Mesendoderm (in vitro differentiated cells): ENCODE measurements around the gene DCAF7.

Experiments
- DNase-seq: peaks from one replicate; pipeline ENCODE4 v3.0.0; 2013
- H2AK5ac ChIP-seq: 2 replicates; pipeline ENCODE4 v1.6.1; 2013; ENCODE audit warnings: low read length, inconsistent platforms
- H2BK120ac ChIP-seq: 2 replicates; pipeline ENCODE4 v1.6.1; 2013; ENCODE audit warnings: low read depth, mild to moderate bottlenecking, low read length, moderate library complexity, mixed read lengths
- H2BK15ac ChIP-seq: replicated peaks from 2 replicates; pipeline ENCODE4 v1.6.1; 2013; ENCODE audit warnings: low read depth, mild to moderate bottlenecking, moderate library complexity
- H2BK5ac ChIP-seq: 2 replicates; pipeline ENCODE4 v1.6.1; 2013; ENCODE audit warnings: low read length, inconsistent platforms
- H3K18ac ChIP-seq: 2 replicates; pipeline ENCODE4 v1.6.1; 2013; ENCODE audit warnings: mild to moderate bottlenecking, low read length, mixed read lengths
- H3K23ac ChIP-seq: one replicate; pipeline ENCODE4 v1.6.1; 2013; ENCODE audit warnings: low read length
- H3K27ac ChIP-seq: 2 replicates; pipeline ENCODE4 v1.5.1; 2013; ENCODE audit warnings: low read depth, mild to moderate bottlenecking, inconsistent platforms, low read length, moderate library complexity
- H3K27me3 ChIP-seq: 2 replicates; pipeline ENCODE4 v1.6.1; 2013; ENCODE audit warnings: low read length, control low read depth, mild to moderate bottlenecking, inconsistent platforms; ENCODE audit not compliant: insufficient read depth, poor library complexity
- H3K36me3 ChIP-seq: 2 replicates; pipeline ENCODE4 v1.6.1; 2013; ENCODE audit warnings: low read length, inconsistent platforms; ENCODE audit not compliant: control insufficient read depth, insufficient read depth
- H3K4ac ChIP-seq: one replicate; pipeline ENCODE4 v1.6.1; 2013; ENCODE audit warnings: low read depth, mild to moderate bottlenecking, low read length, moderate library complexity
- H3K4me1 ChIP-seq: 2 replicates; pipeline ENCODE4 v1.6.1; 2013; ENCODE audit warnings: low read depth, low read length, inconsistent platforms; ENCODE audit not compliant: control insufficient read depth
- H3K4me2 ChIP-seq: 2 replicates; pipeline ENCODE4 v1.6.1; 2013; ENCODE audit warnings: low read length
- H3K4me3 ChIP-seq: 2 replicates; pipeline ENCODE4 v1.5.1; 2013; ENCODE audit warnings: mild to moderate bottlenecking, low read length
- H3K56ac ChIP-seq: one replicate; pipeline ENCODE4 v1.6.1; 2013; ENCODE audit warnings: low read length
- H3K79me1 ChIP-seq: 2 replicates; pipeline ENCODE4 v1.6.1; 2013; ENCODE audit warnings: low read length, inconsistent platforms
- H3K79me2 ChIP-seq: 2 replicates; pipeline ENCODE4 v1.6.1; 2013; ENCODE audit warnings: mild to moderate bottlenecking, low read length; ENCODE audit not compliant: control insufficient read depth, insufficient read depth
- H3K9ac ChIP-seq: 2 replicates; pipeline ENCODE4 v1.6.1; 2013; ENCODE audit warnings: low read length, inconsistent platforms
- H4K5ac ChIP-seq: one replicate; pipeline ENCODE4 v1.6.1; 2013; ENCODE audit warnings: low read length
- H4K8ac ChIP-seq: one replicate; pipeline ENCODE4 v1.6.1; 2013; ENCODE audit warnings: low read depth, mild to moderate bottlenecking, control low read depth, low read length, moderate library complexity
- whole genome bisulfite sequencing: extraction: QIAGEN DNeasy Blood & Tissue Kit; methylation state at CpG from one replicate; pipeline ENCODE4 v1.1.7; 2013; ENCODE audit warnings: low lambda C conversion rate, missing lambda C conversion rate; ENCODE audit not compliant: insufficient coverage; ENCODE audit errors: extremely low coverage; 5-methylcytosine and 5-hydroxymethylcytosine counted together

Gene DCAF7

DNA sequence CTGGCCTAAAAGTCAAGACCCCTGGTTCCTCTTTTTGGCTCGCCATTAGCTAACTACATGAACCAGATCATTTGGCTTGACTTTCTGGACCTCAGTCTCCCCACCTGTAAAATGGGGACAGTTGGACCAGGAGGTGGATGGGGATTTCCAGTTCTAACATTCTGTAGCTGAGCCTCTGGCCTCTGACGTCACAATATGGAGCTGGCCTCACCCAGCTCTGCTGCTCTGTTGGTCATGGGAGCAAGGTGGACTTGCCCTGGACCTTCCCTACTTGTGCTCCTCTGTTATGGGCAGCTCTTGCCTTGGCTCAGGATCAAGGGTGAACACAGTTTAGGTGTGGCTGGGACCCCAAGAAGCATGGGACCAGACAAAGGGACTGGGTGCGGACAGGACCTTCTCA, 43.6 kb upstream of the DCAF7 start:
- no peak overlapping the region for H2BK120ac ChIP-seq
- H3K4me1 ChIP-seq = no peaks in the 10 kb centered on the region
- H3K9ac ChIP-seq = no peak overlapping the region
- H3K79me2 ChIP-seq = no peaks in the 10 kb centered on the region
- no peak overlapping the region for H3K18ac ChIP-seq
- no peak for DNase-seq
- no peak overlapping the region for H3K23ac ChIP-seq
- H3K36me3 ChIP-seq = no peaks in the 10 kb centered on the region
- H4K5ac ChIP-seq = no peak overlapping the region
- H3K79me1 ChIP-seq = no peaks in the 10 kb centered on the region
- no peak overlapping the region for H3K56ac ChIP-seq
- no peak overlapping the region for H3K27ac ChIP-seq
- H4K8ac ChIP-seq = no peak overlapping the region
- no peak overlapping the region for H2AK5ac ChIP-seq
- H3K27me3 ChIP-seq = no peaks in the 10 kb centered on the region
- H3K4ac ChIP-seq = no peak overlapping the region
- no peak overlapping the region for H3K4me3 ChIP-seq
- H2BK5ac ChIP-seq = no peak overlapping the region
- H2BK15ac ChIP-seq = no peak overlapping the region
- H3K4me2 ChIP-seq = no peak overlapping the region
- no CpG with 5 or more reads among the region's 3 CpGs for WGBS

DNA sequence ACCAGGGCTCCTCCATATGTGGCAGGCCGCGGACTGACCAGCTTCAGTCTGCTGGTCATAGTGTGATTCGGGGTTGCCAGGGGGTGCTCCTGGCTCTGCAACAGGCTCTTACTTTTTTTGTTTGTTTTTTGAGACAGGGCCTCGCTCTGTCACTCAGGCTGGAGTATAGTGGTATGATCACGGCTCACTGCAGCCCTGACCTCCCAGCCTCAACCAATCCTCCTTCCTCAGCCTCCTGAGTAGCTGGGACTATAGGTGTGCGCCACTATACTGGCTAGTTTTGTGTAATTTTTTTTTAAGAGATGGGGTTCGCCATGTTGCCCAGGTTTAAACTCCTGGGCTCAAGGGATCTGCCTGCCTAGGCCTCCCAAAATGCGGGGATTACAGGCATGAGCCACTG, 38.9 kb upstream of the DCAF7 start:
- no peak overlapping the region for H3K4me2 ChIP-seq
- no peak overlapping the region for H2AK5ac ChIP-seq
- H3K18ac ChIP-seq = no peak overlapping the region
- H3K56ac ChIP-seq = no peak overlapping the region
- H3K27me3 ChIP-seq = no peaks in the 10 kb centered on the region
- no peak overlapping the region for H2BK120ac ChIP-seq
- H2BK15ac ChIP-seq = no peak overlapping the region
- no peak overlapping the region for H3K23ac ChIP-seq
- no peak overlapping the region for H3K9ac ChIP-seq
- H3K4me1 ChIP-seq = no peaks in the 10 kb centered on the region
- WGBS = no CpG with 5 or more reads among the region's 8 CpGs
- H3K36me3 ChIP-seq = no peaks in the 10 kb centered on the region
- no peak for DNase-seq
- no peak overlapping the region for H3K27ac ChIP-seq
- H3K4me3 ChIP-seq = no peak overlapping the region
- H3K4ac ChIP-seq = no peak overlapping the region
- no peaks in the 10 kb centered on the region for H3K79me2 ChIP-seq
- H3K79me1 ChIP-seq = no peaks in the 10 kb centered on the region
- H4K5ac ChIP-seq = no peak overlapping the region
- H4K8ac ChIP-seq = no peak overlapping the region
- H2BK5ac ChIP-seq = no peak overlapping the region

DNA sequence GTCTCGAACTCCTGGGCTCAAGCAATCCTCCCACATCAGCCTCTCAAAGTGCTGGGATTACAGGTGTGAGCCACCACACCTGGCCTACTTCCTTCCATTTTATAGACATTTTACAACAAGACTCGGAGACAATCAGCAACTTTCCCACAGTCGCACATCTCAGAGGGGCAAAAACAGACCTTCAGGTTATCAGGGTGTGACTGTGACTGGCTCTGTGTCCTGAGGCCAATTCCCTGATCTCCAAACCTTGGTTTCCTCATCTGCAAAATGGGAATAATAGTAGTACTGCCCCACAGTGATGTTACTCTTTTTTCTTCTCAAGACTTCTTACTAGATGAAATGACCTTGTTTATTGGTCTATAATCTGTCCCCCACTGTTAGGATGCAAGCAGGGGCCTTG, 37.9 kb upstream of the DCAF7 start:
- no peaks in the 10 kb centered on the region for H3K79me2 ChIP-seq
- H2BK120ac ChIP-seq = no peak overlapping the region
- H3K18ac ChIP-seq = no peak overlapping the region
- H3K9ac ChIP-seq = no peak overlapping the region
- no peak overlapping the region for H3K4me2 ChIP-seq
- no CpG with 5 or more reads among the region's 3 CpGs for WGBS
- H3K4me3 ChIP-seq = no peak overlapping the region
- H2BK15ac ChIP-seq = no peak overlapping the region
- no peak overlapping the region for H3K23ac ChIP-seq
- no peaks in the 10 kb centered on the region for H3K4me1 ChIP-seq
- H3K56ac ChIP-seq = no peak overlapping the region
- H3K27me3 ChIP-seq = no peaks in the 10 kb centered on the region
- DNase-seq = no peak
- H2BK5ac ChIP-seq = no peak overlapping the region
- no peak overlapping the region for H4K8ac ChIP-seq
- H3K27ac ChIP-seq = no peak overlapping the region
- H4K5ac ChIP-seq = no peak overlapping the region
- no peak overlapping the region for H2AK5ac ChIP-seq
- H3K4ac ChIP-seq = no peak overlapping the region
- H3K36me3 ChIP-seq = no peaks in the 10 kb centered on the region
- H3K79me1 ChIP-seq = no peaks in the 10 kb centered on the region

DNA sequence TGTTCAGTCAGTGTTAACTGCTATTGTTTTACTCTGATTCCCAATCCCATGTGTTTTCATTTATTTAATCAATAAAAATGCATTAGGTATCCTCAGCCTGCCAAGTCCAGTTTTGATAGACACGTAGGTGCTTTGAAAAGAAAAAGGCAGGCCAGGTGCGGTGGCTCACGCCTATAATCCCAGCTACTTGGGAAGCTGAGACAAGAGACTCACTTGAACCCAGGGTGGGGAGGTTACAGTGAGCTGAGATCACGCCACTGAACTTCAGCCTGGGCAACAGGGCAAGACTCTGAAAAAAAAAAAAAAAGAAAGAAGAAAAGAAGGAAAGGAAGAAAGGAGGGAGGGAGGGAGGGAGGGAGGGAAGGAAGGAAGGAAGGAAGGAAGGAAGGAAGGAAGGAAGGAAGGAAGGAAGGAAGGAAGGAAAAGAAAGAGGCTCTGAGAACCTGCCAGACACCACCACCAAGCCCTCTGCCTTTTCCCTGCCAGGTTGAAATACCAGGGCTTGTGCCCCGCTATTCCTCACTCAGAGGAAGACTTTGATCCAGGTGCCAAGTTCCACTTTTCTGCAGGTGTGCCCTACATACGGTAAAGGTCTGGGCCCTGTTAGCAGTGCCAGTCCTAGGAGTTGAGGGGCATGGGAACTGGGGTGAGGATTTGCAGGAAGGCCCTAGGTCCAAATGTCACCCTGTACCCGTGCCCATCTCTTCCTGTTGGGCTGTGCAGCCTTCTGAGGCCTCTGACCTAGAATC, 37.2 kb upstream of the DCAF7 start:
- no peaks in the 10 kb centered on the region for H3K4me1 ChIP-seq
- no peaks in the 10 kb centered on the region for H3K27me3 ChIP-seq
- no peak overlapping the region for H2AK5ac ChIP-seq
- no peak overlapping the region for H4K5ac ChIP-seq
- DNase-seq = no peak
- no peak overlapping the region for H4K8ac ChIP-seq
- no peak overlapping the region for H2BK15ac ChIP-seq
- no peak overlapping the region for H2BK5ac ChIP-seq
- no peak overlapping the region for H3K4me2 ChIP-seq
- H3K56ac ChIP-seq = no peak overlapping the region
- H3K27ac ChIP-seq = no peak overlapping the region
- H3K18ac ChIP-seq = no peak overlapping the region
- no peak overlapping the region for H3K4ac ChIP-seq
- no peaks in the 10 kb centered on the region for H3K79me2 ChIP-seq
- no peaks in the 10 kb centered on the region for H3K36me3 ChIP-seq
- H3K4me3 ChIP-seq = no peak overlapping the region
- no peak overlapping the region for H2BK120ac ChIP-seq
- no CpG with 5 or more reads among the region's 7 CpGs for WGBS
- no peaks in the 10 kb centered on the region for H3K79me1 ChIP-seq
- H3K23ac ChIP-seq = no peak overlapping the region
- no peak overlapping the region for H3K9ac ChIP-seq

DNA sequence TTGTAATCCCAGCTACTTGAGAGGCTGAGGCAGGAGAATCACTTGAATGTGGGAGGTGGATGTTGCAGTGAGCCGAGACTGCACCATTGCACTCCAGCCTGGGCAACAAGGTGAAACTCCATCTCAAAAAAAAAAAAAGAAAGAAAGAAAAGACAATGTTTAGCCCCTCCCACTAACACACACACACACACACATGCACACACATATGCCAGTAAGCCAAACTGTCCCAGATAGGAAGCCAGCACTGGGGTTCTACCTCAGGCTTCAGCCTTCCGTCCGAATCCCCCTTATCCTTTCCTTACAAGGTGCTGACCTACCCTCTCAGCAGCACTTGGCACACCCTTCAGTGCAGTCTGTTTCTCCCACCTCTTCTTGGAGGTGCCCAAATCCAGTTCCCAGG, 35.8 kb upstream of the DCAF7 start:
- no peaks in the 10 kb centered on the region for H3K79me2 ChIP-seq
- H3K4me1 ChIP-seq = no peaks in the 10 kb centered on the region
- no peak overlapping the region for H3K27ac ChIP-seq
- no CpG with 5 or more reads among the region's 3 CpGs for WGBS
- no peak for DNase-seq
- H2BK15ac ChIP-seq = no peak overlapping the region
- no peak overlapping the region for H2BK5ac ChIP-seq
- H2BK120ac ChIP-seq = no peak overlapping the region
- no peaks in the 10 kb centered on the region for H3K36me3 ChIP-seq
- no peak overlapping the region for H3K4ac ChIP-seq
- H3K18ac ChIP-seq = no peak overlapping the region
- H4K8ac ChIP-seq = no peak overlapping the region
- no peak overlapping the region for H3K9ac ChIP-seq
- H3K27me3 ChIP-seq = no peaks in the 10 kb centered on the region
- no peak overlapping the region for H3K4me3 ChIP-seq
- no peak overlapping the region for H3K23ac ChIP-seq
- H3K4me2 ChIP-seq = no peak overlapping the region
- no peak overlapping the region for H4K5ac ChIP-seq
- no peak overlapping the region for H2AK5ac ChIP-seq
- no peak overlapping the region for H3K56ac ChIP-seq
- H3K79me1 ChIP-seq = no peaks in the 10 kb centered on the region

DNA sequence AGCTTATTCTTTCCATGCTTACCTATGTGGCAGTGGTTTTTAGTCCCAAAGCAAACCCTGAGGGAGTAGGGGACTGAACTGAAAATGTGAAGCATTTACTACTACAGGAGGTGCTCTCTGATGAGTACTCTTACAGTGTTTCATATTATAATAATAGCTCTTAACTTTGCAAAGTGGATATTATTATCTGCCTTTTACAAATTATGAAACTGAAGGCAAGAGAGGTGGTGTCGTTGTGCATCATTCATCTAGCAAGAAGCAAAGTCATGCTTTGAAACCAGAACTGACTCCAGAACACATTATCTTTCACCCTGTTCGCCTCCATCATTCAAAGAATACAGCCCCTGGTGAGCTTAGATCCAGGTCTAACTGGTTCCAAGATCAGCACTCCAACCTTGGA, 35.3 kb upstream of the DCAF7 start:
- no peak overlapping the region for H2BK5ac ChIP-seq
- H3K4ac ChIP-seq = no peak overlapping the region
- H3K23ac ChIP-seq = no peak overlapping the region
- H3K4me2 ChIP-seq = no peak overlapping the region
- H4K8ac ChIP-seq = no peak overlapping the region
- WGBS = no CpG with 5 or more reads among the region's 2 CpGs
- no peak overlapping the region for H2AK5ac ChIP-seq
- no peaks in the 10 kb centered on the region for H3K27me3 ChIP-seq
- no peak overlapping the region for H3K9ac ChIP-seq
- DNase-seq = no peak
- no peak overlapping the region for H3K27ac ChIP-seq
- no peaks in the 10 kb centered on the region for H3K79me1 ChIP-seq
- H3K56ac ChIP-seq = no peak overlapping the region
- H3K79me2 ChIP-seq = no peaks in the 10 kb centered on the region
- no peaks in the 10 kb centered on the region for H3K4me1 ChIP-seq
- H2BK15ac ChIP-seq = no peak overlapping the region
- no peak overlapping the region for H4K5ac ChIP-seq
- H3K36me3 ChIP-seq = no peaks in the 10 kb centered on the region
- no peak overlapping the region for H3K18ac ChIP-seq
- H3K4me3 ChIP-seq = no peak overlapping the region
- H2BK120ac ChIP-seq = no peak overlapping the region
